ENCODE data around the gene NFATC2.

DNA sequence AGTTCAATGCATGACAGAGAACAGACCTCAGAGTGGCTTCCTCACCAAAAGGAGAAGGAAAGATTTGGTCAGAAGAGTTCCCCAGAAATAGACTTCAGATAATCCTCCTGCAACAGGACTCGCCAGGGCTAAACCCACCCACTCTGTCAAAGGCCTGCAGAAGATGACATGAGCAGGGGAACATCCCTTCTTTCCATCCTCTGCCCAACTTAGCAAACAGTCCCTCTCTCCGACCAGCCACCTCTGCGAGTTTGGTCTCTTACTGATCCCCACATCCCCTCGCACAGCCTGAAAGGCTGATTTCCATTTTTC is 7.5 kb downstream of the NFATC2 start:
- TF ChIP-seq EGR1 (IDR thresholded peaks at IDR 0.05) (no peak), CEBPB (IDR thresholded peaks at IDR 0.05) (no peak)
